Activated naive CD4-positive, alpha-beta T cell treated with anti-CD3 and anti-CD28 coated beads, Interleukin-2, amount 10 ng/mL, durations not matched to agents 7 days and 5 days (primary cell): ENCODE data around the gene SGCD.
A peak's percentile ranks its signal among the peaks of the same experiment; 100 is the strongest.

Experiments used
- CTCF ChIA-PET: fragments of 350-600 bp; sonication (Branson Sonifier 250); formaldehyde crosslinking; loops from one replicate; lab custom pipeline; 2021; ENCODE audit warnings: antibody characterized with exemption; lab: Charles Lee
- DNase-seq: peaks from one replicate; pipeline ENCODE4 v3.0.0-alpha.2; 2020
- H3K27ac Mint-ChIP-seq: one replicate; pipeline ENCODE4 v1.8.0; 2021; ENCODE audit warnings: mild to moderate bottlenecking, moderate library complexity, mixed read lengths
- H3K27me3 Mint-ChIP-seq: one replicate; pipeline ENCODE4 v1.8.0; 2021; ENCODE audit warnings: mild to moderate bottlenecking, mixed read lengths
- H3K36me3 Mint-ChIP-seq: one replicate; pipeline ENCODE4 v1.8.0; 2021; ENCODE audit warnings: mixed read lengths
- H3K4me1 Mint-ChIP-seq: one replicate; pipeline ENCODE4 v1.8.0; 2021; ENCODE audit warnings: mixed read lengths
- H3K4me3 Mint-ChIP-seq: one replicate; pipeline ENCODE4 v1.8.0; 2021; ENCODE audit warnings: mild to moderate bottlenecking, moderate library complexity, mixed read lengths
- H3K9me3 Mint-ChIP-seq: one replicate; pipeline ENCODE4 v1.8.0; 2021; ENCODE audit warnings: mixed read lengths

Gene SGCD

DNA sequence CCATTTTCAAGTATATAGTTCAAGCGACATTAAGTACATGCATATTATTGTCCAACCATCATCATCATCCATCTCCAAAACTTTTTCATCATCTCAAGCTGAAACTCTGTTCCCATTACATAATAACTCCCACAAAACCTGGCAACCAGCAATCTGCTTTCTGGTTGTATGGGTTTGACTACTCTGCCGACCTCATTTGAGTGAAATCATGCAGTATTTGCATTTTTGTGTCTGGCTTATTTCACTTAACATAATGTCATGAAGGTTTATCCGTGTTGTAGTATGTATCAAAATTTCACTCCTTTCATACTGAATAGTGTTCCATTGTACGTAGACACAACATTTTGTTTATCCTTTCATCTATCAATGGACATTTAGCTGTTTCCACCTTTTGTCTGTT, 74.8 kb downstream of the SGCD start:
- H3K9me3 Mint-ChIP-seq: no peaks in the 10 kb centered on the region
- H3K27me3 Mint-ChIP-seq: no peaks in the 10 kb centered on the region
- H3K4me1 Mint-ChIP-seq: peaks cover 4% of the 10 kb centered on the region
- H3K36me3 Mint-ChIP-seq: no peaks in the 10 kb centered on the region
- CTCF ChIA-PET: no interaction called here
- H3K4me3 Mint-ChIP-seq: no peak overlapping the region
- DNase-seq: no peak
- no peak overlapping the region for H3K27ac Mint-ChIP-seq

DNA sequence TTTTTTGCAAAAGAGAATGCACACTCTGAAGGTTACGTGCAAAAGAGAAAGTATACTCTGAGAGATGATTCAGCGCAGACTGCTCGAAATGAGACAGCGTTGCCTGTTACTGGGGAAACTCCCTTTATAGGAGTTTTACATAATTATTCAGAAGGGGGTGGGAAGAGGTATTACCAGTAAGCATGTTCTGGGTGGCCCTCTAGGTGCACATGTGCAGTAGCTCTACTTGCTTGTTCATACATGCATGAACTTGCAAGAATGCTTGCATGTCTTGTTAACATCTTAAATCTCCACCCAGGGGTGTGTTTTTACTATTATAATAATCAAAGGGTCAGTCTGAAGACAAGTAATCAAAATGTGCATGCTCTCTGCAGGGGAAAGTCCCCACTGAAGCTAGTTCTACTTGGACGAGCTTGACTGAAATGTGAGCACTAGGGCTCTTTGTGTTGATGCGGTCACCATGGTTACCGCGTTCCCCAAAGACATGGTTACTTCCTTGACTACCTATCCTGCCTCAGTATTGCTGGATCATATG, 75.5 kb downstream of the SGCD start:
- Mint-ChIP-seq H3K9me3 (no peaks in the 10 kb centered on the region), H3K27me3 (no peaks in the 10 kb centered on the region), H3K27ac (no peak overlapping the region), H3K4me3 (no peak overlapping the region), H3K4me1 (peaks cover 4% of the 10 kb centered on the region), H3K36me3 (no peaks in the 10 kb centered on the region)
- CTCF ChIA-PET: no interaction called here
- peak; percentile 22 for DNase-seq

DNA sequence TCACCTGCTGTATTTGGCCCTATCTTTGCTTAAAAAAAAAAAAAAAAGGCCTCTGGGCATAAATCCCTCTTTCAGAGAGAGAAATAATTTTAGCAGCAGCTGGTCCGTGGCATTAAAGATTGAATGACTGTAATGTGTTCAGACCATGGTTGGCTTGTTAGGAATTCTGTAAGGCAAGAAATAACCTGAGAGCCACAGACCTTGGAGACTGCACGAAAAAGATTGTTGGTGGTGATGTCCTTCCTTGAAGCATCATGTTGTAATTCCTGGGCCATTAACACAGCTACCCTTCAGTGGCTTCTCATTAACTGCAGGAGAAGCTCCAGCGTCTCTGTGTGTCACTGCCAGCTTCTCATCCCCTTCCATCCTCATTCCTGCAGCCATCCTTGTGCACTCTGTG, 79.0 kb downstream of the SGCD start:
- Mint-ChIP-seq H3K36me3 (no peaks in the 10 kb centered on the region), H3K9me3 (no peaks in the 10 kb centered on the region), H3K27ac (no peak overlapping the region), H3K27me3 (no peaks in the 10 kb centered on the region), H3K4me1 (peaks cover 4% of the 10 kb centered on the region), H3K4me3 (no peak overlapping the region)
- no peak for DNase-seq
- CTCF ChIA-PET: interaction anchor here (0.6 kb wide), 1 partner anchor 52 kb away, joined by 3 read pairs; no protein-coding TSS in a partner anchor

- no peak for DNase-seq
- no peak overlapping the region for H3K27ac Mint-ChIP-seq
- H3K27me3 Mint-ChIP-seq: no peaks in the 10 kb centered on the region
- no peaks in the 10 kb centered on the region for H3K9me3 Mint-ChIP-seq
- no peak overlapping the region for H3K4me3 Mint-ChIP-seq
- CTCF ChIA-PET: no interaction called here
- H3K4me1 Mint-ChIP-seq: peaks cover under 1% of the 10 kb centered on the region
- H3K36me3 Mint-ChIP-seq: no peaks in the 10 kb centered on the region
These were observed 80.3 kb downstream of the SGCD start for GRCh38 chr5:156407251-156407650.

DNA sequence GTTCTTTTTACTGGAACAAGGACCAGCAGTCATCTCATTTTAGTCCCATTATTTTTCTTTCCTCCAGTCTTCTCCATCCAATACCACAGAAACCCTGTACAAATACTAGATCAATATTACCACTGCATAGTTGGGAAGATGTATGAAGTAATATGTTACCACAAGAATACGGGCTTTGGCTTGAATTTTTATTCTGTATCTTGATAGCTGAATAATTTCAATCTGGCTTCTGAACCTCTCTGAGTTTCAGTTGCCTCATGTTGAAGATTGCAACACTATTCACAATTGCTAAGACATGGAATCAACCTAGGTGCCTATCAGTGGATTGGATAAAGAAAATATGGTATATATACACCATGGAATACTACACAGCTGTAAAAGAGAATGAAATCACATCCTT, 82.9 kb downstream of the SGCD start:
- CTCF ChIA-PET: no interaction called here

GRCh38 chr5:156411185-156411613, 84.2 kb downstream of the SGCD start:
- no peak overlapping the region for H3K27ac Mint-ChIP-seq
- H3K4me3 Mint-ChIP-seq: no peak overlapping the region
- no peaks in the 10 kb centered on the region for H3K36me3 Mint-ChIP-seq
- no peaks in the 10 kb centered on the region for H3K27me3 Mint-ChIP-seq
- H3K4me1 Mint-ChIP-seq: no peaks in the 10 kb centered on the region
- CTCF ChIA-PET: no interaction called here
- H3K9me3 Mint-ChIP-seq: no peaks in the 10 kb centered on the region
- no peak for DNase-seq

More for the DNA sequence above, 82.9 kb downstream of the SGCD start:
- no peaks in the 10 kb centered on the region for H3K9me3 Mint-ChIP-seq
- no peak for DNase-seq
- no peak overlapping the region for H3K27ac Mint-ChIP-seq
- H3K27me3 Mint-ChIP-seq: no peaks in the 10 kb centered on the region
- H3K4me1 Mint-ChIP-seq: no peaks in the 10 kb centered on the region
- H3K36me3 Mint-ChIP-seq: no peaks in the 10 kb centered on the region
- H3K4me3 Mint-ChIP-seq: no peak overlapping the region

DNA sequence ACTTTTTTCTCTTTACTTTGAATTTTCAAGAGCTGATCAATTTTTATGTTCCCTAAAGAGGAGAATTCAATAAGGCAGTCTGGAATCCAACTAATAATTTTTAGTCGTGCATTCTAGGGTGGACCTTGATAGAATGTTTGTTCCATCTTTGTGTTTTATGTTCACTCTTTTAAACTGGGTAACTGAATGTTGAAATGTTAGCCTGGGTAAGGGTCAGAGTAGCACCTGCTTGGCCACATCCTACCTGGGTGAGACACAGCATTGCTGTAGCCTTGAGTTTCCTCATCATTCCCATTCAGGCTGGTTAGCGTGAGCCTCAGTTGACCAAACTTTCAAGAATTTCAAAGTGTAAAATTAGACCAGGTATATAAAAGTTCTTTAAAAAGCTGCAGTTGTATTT, 85.0 kb downstream of the SGCD start:
- DNase-seq: no peak
- CTCF ChIA-PET: no interaction called here
- Mint-ChIP-seq H3K4me3 (no peak overlapping the region), H3K27ac (no peak overlapping the region), H3K4me1 (no peaks in the 10 kb centered on the region), H3K9me3 (no peaks in the 10 kb centered on the region), H3K27me3 (no peaks in the 10 kb centered on the region), H3K36me3 (no peaks in the 10 kb centered on the region)

- CTCF ChIA-PET: no interaction called here
- no peak overlapping the region for H3K27ac Mint-ChIP-seq
- DNase-seq: no peak
- H3K9me3 Mint-ChIP-seq: no peaks in the 10 kb centered on the region
- no peaks in the 10 kb centered on the region for H3K36me3 Mint-ChIP-seq
- peaks cover 4% of the 10 kb centered on the region for H3K27me3 Mint-ChIP-seq
- no peaks in the 10 kb centered on the region for H3K4me1 Mint-ChIP-seq
- H3K4me3 Mint-ChIP-seq: no peak overlapping the region
These were observed 87.4 kb downstream of the SGCD start for GRCh38 chr5:156414391-156414790.

- DNase-seq: no peak
- peaks cover 4% of the 10 kb centered on the region for H3K27me3 Mint-ChIP-seq
- H3K36me3 Mint-ChIP-seq: no peaks in the 10 kb centered on the region
- no peak overlapping the region for H3K27ac Mint-ChIP-seq
- H3K4me3 Mint-ChIP-seq: no peak overlapping the region
- no peaks in the 10 kb centered on the region for H3K4me1 Mint-ChIP-seq
- CTCF ChIA-PET: interaction anchor here (0.6 kb wide), 1 partner anchor 22 kb away, joined by 3 read pairs; no protein-coding TSS in a partner anchor
- no peaks in the 10 kb centered on the region for H3K9me3 Mint-ChIP-seq
These were observed 92.7 kb downstream of the SGCD start for GRCh38 chr5:156419661-156420060.

GRCh38 chr5:156420665-156421064, 93.7 kb downstream of the SGCD start:
- no peak overlapping the region for H3K4me3 Mint-ChIP-seq
- no peak overlapping the region for H3K27ac Mint-ChIP-seq
- H3K9me3 Mint-ChIP-seq: no peaks in the 10 kb centered on the region
- peaks cover 4% of the 10 kb centered on the region for H3K27me3 Mint-ChIP-seq
- CTCF ChIA-PET: no interaction called here
- no peaks in the 10 kb centered on the region for H3K4me1 Mint-ChIP-seq
- H3K36me3 Mint-ChIP-seq: no peaks in the 10 kb centered on the region
- DNase-seq: no peak

DNA sequence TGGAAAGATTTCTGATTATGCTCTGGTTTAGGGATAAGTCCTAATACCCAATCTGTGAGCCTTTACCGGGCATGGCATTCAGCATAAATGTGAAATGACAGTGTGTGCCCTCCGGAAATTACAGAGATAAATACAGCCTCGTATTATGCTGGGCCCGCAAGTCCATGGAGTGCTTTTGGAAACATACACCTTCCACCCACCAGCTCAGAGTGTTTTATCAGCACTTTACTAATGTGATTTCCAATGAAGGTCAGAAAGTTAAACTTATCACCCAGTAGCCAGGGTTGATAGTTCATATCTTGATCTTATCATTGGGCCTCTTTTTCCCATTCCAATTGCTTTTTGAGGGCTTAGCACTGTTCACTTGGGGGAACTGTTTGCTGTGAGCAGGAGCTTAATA, 94.8 kb downstream of the SGCD start:
- DNase-seq: no peak
- Mint-ChIP-seq H3K27me3 (peaks cover 4% of the 10 kb centered on the region), H3K27ac (no peak overlapping the region), H3K4me3 (no peak overlapping the region), H3K9me3 (no peaks in the 10 kb centered on the region), H3K36me3 (no peaks in the 10 kb centered on the region), H3K4me1 (no peaks in the 10 kb centered on the region)
- CTCF ChIA-PET: no interaction called here

DNA sequence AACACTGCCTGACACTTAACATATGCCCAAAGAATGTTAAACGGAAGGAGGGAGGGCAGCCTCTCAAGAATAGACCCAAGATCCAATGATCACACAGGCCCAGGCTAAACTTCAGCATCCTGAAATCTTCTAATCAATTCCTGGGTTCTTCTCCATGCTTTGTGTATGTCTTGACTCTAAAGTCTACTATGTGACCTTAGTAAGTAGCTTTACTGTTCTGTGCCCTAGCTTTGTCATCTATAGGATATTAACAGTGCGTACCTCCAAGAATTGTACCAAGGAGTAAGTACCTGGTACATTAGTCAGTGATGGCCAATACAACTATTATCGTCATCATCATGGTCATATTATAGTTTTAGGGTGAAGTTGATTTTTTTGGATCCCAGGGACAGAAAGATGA, 96.6 kb downstream of the SGCD start:
- no peaks in the 10 kb centered on the region for H3K27me3 Mint-ChIP-seq
- DNase-seq: no peak
- H3K4me1 Mint-ChIP-seq: no peaks in the 10 kb centered on the region
- H3K36me3 Mint-ChIP-seq: no peaks in the 10 kb centered on the region
- CTCF ChIA-PET: no interaction called here
- no peak overlapping the region for H3K27ac Mint-ChIP-seq
- no peak overlapping the region for H3K4me3 Mint-ChIP-seq
- H3K9me3 Mint-ChIP-seq: no peaks in the 10 kb centered on the region

GRCh38 chr5:156427315-156427714, 100.4 kb downstream of the SGCD start:
- DNase-seq: no peak
- Mint-ChIP-seq H3K36me3 (no peaks in the 10 kb centered on the region), H3K27me3 (peaks cover 7% of the 10 kb centered on the region), H3K4me3 (no peak overlapping the region), H3K27ac (no peak overlapping the region), H3K9me3 (no peaks in the 10 kb centered on the region), H3K4me1 (peaks cover 2% of the 10 kb centered on the region)
- CTCF ChIA-PET: no interaction called here

- H3K4me1 Mint-ChIP-seq: peaks cover 2% of the 10 kb centered on the region
- no peak for DNase-seq
- H3K36me3 Mint-ChIP-seq: no peaks in the 10 kb centered on the region
- no peak overlapping the region for H3K27ac Mint-ChIP-seq
- peaks cover 7% of the 10 kb centered on the region for H3K27me3 Mint-ChIP-seq
- no peak overlapping the region for H3K4me3 Mint-ChIP-seq
- no peaks in the 10 kb centered on the region for H3K9me3 Mint-ChIP-seq
- CTCF ChIA-PET: no interaction called here
These were observed 105.2 kb downstream of the SGCD start for GRCh38 chr5:156431956-156432829.

- Mint-ChIP-seq H3K27ac (no peak overlapping the region), H3K4me3 (no peak overlapping the region), H3K36me3 (no peaks in the 10 kb centered on the region), H3K4me1 (peaks cover 2% of the 10 kb centered on the region), H3K9me3 (no peaks in the 10 kb centered on the region), H3K27me3 (peaks cover 7% of the 10 kb centered on the region)
- no peak for DNase-seq
- CTCF ChIA-PET: no interaction called here
These were observed 105.8 kb downstream of the SGCD start for GRCh38 chr5:156432830-156433105.
